ENCODE results near the gene PDE4B. TPM values are rescaled to one million over a fixed set of nuclear protein-coding genes. Genes with fewer than 3 reads are reported as not detected.

The PDE4B gene
- polyA plus RNA-seq, 1 donor (not counting 4 experiments of a cell fraction or from before 2014, with no cell fraction given): 0.29 TPM

DNA sequence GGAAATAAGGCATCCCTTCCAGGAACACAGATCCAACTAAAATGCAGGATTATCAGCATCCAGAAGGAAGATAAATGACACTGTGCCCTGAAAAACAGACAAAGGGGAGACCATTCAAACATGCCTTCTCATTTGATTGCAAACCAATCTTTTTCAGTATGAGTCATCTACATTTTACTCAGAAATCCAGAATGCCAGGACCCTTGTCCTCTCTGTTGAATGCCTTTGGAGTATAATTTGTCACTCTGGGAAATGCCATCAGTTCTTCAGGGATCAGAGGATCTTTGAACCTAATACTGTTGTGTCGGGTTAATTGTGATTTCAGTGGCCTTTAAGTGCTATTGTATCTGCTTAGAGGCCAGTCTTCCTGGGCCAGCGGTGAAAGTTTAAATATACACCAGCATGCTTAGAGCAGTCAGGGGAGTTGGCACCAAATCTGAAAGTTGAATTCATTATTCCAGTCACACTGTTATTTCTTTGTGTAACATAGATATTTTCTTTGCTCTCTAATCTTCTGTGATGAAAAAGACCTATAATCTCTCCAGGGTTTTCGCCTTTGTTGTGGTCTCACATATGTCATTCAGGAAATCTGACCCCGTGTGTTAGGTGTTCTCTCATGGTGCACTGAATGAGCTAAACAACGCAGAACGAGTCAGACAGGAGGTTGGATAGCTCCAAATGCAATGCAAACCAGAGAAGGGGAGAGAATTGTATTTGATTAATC lies 376.4 kb downstream of the PDE4B start:
- FAIRE-seq: no peak

DNA sequence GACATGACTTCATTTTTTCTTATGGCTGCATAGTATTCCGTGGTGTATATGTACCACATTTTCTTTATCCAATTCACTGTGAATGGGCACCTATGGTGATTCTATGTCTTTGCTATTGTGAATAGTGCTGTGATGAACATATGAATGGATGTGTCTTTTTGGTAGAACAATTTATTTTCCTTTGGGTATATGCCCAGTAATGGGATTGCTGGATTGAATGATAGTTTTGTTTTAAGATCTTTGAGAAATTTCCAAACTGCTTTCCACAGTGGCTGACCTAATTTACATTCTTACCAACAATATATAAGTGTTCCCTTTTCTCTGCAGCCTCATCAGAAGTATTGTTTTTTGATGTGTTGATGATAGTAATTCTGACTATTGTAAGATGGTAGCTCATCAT lies 379.6 kb downstream of the PDE4B start:
- Histone ChIP-seq H3K79me2 (ENCODE audit: control insufficient read depth, insufficient read depth, low read length) (no peaks in the 10 kb centered on the region), H4K20me1 (ENCODE audit: control insufficient read depth, extremely low read depth, insufficient read depth, low read length) (no peaks in the 10 kb centered on the region), H3K27ac (ENCODE audit: control insufficient read depth, insufficient read depth, low read length) (no peak overlapping the region), H3K27me3 (ENCODE audit: control insufficient read depth, extremely low read depth, insufficient read depth, low read length) (no peaks in the 10 kb centered on the region), H3K4me3 (ENCODE audit: control insufficient read depth in 2 of 3, extremely low read depth in 1 of 3, insufficient read depth in 2 of 3, low read depth in 1 of 3, low read length in 3 of 3) (no peak overlapping the region), H3K9me3 (ENCODE audit: control insufficient read depth, low read depth, low read length) (no peaks in the 10 kb centered on the region), H3K9me1 (ENCODE audit: control insufficient read depth, extremely low read depth, insufficient read depth, low read length) (no peaks in the 10 kb centered on the region), H3K4me2 (ENCODE audit: control insufficient read depth, extremely low read depth, insufficient read depth, low read depth, low read length) (no peak overlapping the region), H3K9ac (ENCODE audit: control insufficient read depth, extremely low read depth, insufficient read depth, low read length) (no peak overlapping the region), H3K4me1 (ENCODE audit: control insufficient read depth, extremely low read depth, insufficient read depth, low read length) (no peaks in the 10 kb centered on the region), H3K36me3 (ENCODE audit: control insufficient read depth in 2 of 2, extremely low read depth in 1 of 2, insufficient read depth in 2 of 2, low read length in 2 of 2) (no peaks in the 10 kb centered on the region), H2AFZ (ENCODE audit: control insufficient read depth, low read length) (no peak overlapping the region)
- no peak for FAIRE-seq
- no peak for DNase-seq (ENCODE audit: low read depth, low spot score)
- dilution Hi-C loops (cut with MboI; ENCODE audit: extremely low pct_ligation_motif_present, low sequenced_read_pairs): no loop called here
- TF ChIP-seq CTCF (optimal IDR thresholded peaks at IDR 0.05 in 1 of 3, IDR thresholded peaks at IDR 0.05 in 1 of 3, conservative IDR thresholded peaks at IDR 0.05 in 1 of 3; ENCODE audit: extremely low read depth in 1 of 3, insufficient read depth in 2 of 3, low read length in 3 of 3) (no peak), EZH2 (IDR thresholded peaks at IDR 0.05; ENCODE audit: low read length) (no peak)

More for the DNA sequence above, 376.4 kb downstream of the PDE4B start:
- TF ChIP-seq EZH2 (IDR thresholded peaks at IDR 0.05; ENCODE audit: low read length) (no peak), CTCF (optimal IDR thresholded peaks at IDR 0.05 in 1 of 3, IDR thresholded peaks at IDR 0.05 in 1 of 3, conservative IDR thresholded peaks at IDR 0.05 in 1 of 3; ENCODE audit: extremely low read depth in 1 of 3, insufficient read depth in 2 of 3, low read length in 3 of 3) (no peak)
- no peaks in the 10 kb centered on the region for H3K9me1 ChIP-seq (ENCODE audit: control insufficient read depth, extremely low read depth, insufficient read depth, low read length)
- no peaks in the 10 kb centered on the region for H3K4me1 ChIP-seq (ENCODE audit: control insufficient read depth, extremely low read depth, insufficient read depth, low read length)
- H4K20me1 ChIP-seq (ENCODE audit: control insufficient read depth, extremely low read depth, insufficient read depth, low read length): no peaks in the 10 kb centered on the region
- H3K36me3 ChIP-seq (ENCODE audit: control insufficient read depth in 2 of 2, extremely low read depth in 1 of 2, insufficient read depth in 2 of 2, low read length in 2 of 2): no peaks in the 10 kb centered on the region
- no peak overlapping the region for H3K27ac ChIP-seq (ENCODE audit: control insufficient read depth, insufficient read depth, low read length)
- no peaks in the 10 kb centered on the region for H3K27me3 ChIP-seq (ENCODE audit: control insufficient read depth, extremely low read depth, insufficient read depth, low read length)
- H3K9me3 ChIP-seq (ENCODE audit: control insufficient read depth, low read depth, low read length): no peaks in the 10 kb centered on the region
- no peak overlapping the region for H3K9ac ChIP-seq (ENCODE audit: control insufficient read depth, extremely low read depth, insufficient read depth, low read length)
- DNase-seq (ENCODE audit: low read depth, low spot score): no peak
- H3K79me2 ChIP-seq (ENCODE audit: control insufficient read depth, insufficient read depth, low read length): no peaks in the 10 kb centered on the region
- dilution Hi-C loops (cut with MboI; ENCODE audit: extremely low pct_ligation_motif_present, low sequenced_read_pairs): no loop called here
- H2AFZ ChIP-seq (ENCODE audit: control insufficient read depth, low read length): no peak overlapping the region
- H3K4me3 ChIP-seq (ENCODE audit: control insufficient read depth in 2 of 3, extremely low read depth in 1 of 3, insufficient read depth in 2 of 3, low read depth in 1 of 3, low read length in 3 of 3): no peak overlapping the region
- no peak overlapping the region for H3K4me2 ChIP-seq (ENCODE audit: control insufficient read depth, extremely low read depth, insufficient read depth, low read depth, low read length)

Data from keratinocyte (primary cell).